ENCODE data around the gene DARS1. TPM values are rescaled to one million over a fixed set of nuclear protein-coding genes. Genes with fewer than 3 reads are reported as not detected.

The DARS1 gene
- total RNA-seq, 1 experiment from 2014 or later: 56.7 TPM

DNA sequence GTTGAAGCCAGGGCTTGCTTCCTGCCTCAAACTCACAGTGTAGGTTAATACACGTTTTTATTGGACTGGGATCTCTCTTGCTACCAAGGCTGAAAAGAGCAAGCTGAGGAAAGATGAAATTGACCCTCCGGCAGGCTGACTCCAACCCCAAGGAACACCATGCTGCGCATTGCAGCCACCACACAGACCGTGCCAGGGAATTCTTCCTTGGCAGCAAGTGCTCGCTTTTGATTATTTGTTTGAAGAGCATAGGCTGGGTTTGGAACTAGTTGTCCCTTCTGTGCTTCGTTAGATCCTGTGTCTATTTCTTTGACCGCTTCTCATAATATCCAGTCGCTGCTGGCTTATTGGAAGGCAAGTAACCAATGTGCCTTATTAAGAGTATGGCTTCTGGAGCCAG lies 34.4 kb upstream of the DARS1 start:
- no peaks in the 10 kb centered on the region for H3K79me2 ChIP-seq (ENCODE audit: low read length)
- H3K9me2 ChIP-seq (replicated peaks; ENCODE audit: low read length): no peaks in the 10 kb centered on the region
- ChIA-PET CTCF (no interaction called here), POLR2A (ENCODE audit: unreplicated experiment) (no interaction called here)
- ATAC-seq (no peak), DNase-seq (no peak)
- intact Hi-C loops (cut with micrococcal nuclease): no loop called here
- H3K4me2 ChIP-seq (ENCODE audit: low read length): no peak overlapping the region
- TF ChIP-seq EZH2phosphoT487 (IDR thresholded peaks at IDR 0.05; ENCODE audit: borderline replicate concordance, low read length): no peak
- TF ChIP-seq, protein P1, sequence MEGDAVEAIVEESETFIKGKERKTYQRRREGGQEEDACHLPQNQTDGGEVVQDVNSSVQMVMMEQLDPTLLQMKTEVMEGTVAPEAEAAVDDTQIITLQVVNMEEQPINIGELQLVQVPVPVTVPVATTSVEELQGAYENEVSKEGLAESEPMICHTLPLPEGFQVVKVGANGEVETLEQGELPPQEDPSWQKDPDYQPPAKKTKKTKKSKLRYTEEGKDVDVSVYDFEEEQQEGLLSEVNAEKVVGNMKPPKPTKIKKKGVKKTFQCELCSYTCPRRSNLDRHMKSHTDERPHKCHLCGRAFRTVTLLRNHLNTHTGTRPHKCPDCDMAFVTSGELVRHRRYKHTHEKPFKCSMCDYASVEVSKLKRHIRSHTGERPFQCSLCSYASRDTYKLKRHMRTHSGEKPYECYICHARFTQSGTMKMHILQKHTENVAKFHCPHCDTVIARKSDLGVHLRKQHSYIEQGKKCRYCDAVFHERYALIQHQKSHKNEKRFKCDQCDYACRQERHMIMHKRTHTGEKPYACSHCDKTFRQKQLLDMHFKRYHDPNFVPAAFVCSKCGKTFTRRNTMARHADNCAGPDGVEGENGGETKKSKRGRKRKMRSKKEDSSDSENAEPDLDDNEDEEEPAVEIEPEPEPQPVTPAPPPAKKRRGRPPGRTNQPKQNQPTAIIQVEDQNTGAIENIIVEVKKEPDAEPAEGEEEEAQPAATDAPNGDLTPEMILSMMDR (conservative IDR thresholded peaks at IDR 0.05; ENCODE audit: low read depth, low read length): no peak
- TF ChIP-seq EZH2 (IDR thresholded peaks at IDR 0.05; ENCODE audit: low read length, unreplicated experiment): no peak
- H2AFZ ChIP-seq (ENCODE audit: low read length): no peak overlapping the region
- H3K36me3 ChIP-seq (ENCODE audit: low read depth, low read length): no peaks in the 10 kb centered on the region
- H3K4me3 ChIP-seq (ENCODE audit: low read length): no peak overlapping the region
- peaks cover 10% of the 10 kb centered on the region for H3K27me3 ChIP-seq (ENCODE audit: low read length)
- no peaks in the 10 kb centered on the region for H3K9me3 ChIP-seq (ENCODE audit: low read length)
- H4K20me1 ChIP-seq (ENCODE audit: low read length): no peaks in the 10 kb centered on the region
- H3K4me1 ChIP-seq (ENCODE audit: insufficient read depth, low read length): no peaks in the 10 kb centered on the region
- no TSS peak for BruUV-seq (replicated peaks)
- H3F3A ChIP-seq (ENCODE audit: low read length, unreplicated experiment): no peaks in the 10 kb centered on the region
- H3K9ac ChIP-seq (ENCODE audit: low read length): no peak overlapping the region
- H3K27ac ChIP-seq (ENCODE audit: low read length): no peak overlapping the region

DNA sequence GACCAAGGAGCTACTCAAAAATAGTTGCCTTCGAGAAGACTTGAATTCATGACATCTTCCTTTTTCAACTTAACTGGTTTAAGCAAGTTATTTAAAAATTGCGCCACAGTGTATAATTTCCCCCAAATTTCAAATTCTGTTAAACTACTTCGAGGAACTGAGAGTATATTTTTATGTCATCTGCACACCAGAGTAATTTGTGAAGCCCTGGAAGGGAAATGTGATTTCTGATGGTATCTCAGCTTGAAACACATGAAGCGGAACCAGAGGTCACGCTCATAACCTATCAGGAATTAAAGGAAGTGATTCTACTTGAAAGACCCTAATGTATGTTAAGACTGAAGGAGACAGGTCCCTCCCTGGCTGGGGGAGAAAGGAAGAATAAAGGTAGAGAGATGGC lies 33.9 kb upstream of the DARS1 start:
- POLR2A ChIA-PET (ENCODE audit: unreplicated experiment): no interaction called here
- CTCF ChIA-PET: no interaction called here
- Histone ChIP-seq H3K4me3 (ENCODE audit: low read length) (no peak overlapping the region), H3K27me3 (ENCODE audit: low read length) (peaks cover 10% of the 10 kb centered on the region), H2AFZ (ENCODE audit: low read length) (no peak overlapping the region), H3K79me2 (ENCODE audit: low read length) (no peaks in the 10 kb centered on the region), H3F3A (ENCODE audit: low read length, unreplicated experiment) (no peaks in the 10 kb centered on the region), H3K4me2 (ENCODE audit: low read length) (no peak overlapping the region), H3K27ac (ENCODE audit: low read length) (no peak overlapping the region), H3K9me2 (replicated peaks; ENCODE audit: low read length) (no peaks in the 10 kb centered on the region), H3K36me3 (ENCODE audit: low read depth, low read length) (no peaks in the 10 kb centered on the region), H3K9ac (ENCODE audit: low read length) (no peak overlapping the region), H3K4me1 (ENCODE audit: insufficient read depth, low read length) (no peaks in the 10 kb centered on the region), H4K20me1 (ENCODE audit: low read length) (no peaks in the 10 kb centered on the region), H3K9me3 (ENCODE audit: low read length) (no peaks in the 10 kb centered on the region)
- TF ChIP-seq, protein P1 (conservative IDR thresholded peaks at IDR 0.05; ENCODE audit: low read depth, low read length): no peak
- TF ChIP-seq EZH2phosphoT487 (IDR thresholded peaks at IDR 0.05; ENCODE audit: borderline replicate concordance, low read length) (no peak), EZH2 (IDR thresholded peaks at IDR 0.05; ENCODE audit: low read length, unreplicated experiment) (no peak)
- no TSS peak for BruUV-seq (replicated peaks)
- no peak for ATAC-seq
- DNase-seq: no peak
- intact Hi-C loops (cut with micrococcal nuclease): no loop called here

DNA sequence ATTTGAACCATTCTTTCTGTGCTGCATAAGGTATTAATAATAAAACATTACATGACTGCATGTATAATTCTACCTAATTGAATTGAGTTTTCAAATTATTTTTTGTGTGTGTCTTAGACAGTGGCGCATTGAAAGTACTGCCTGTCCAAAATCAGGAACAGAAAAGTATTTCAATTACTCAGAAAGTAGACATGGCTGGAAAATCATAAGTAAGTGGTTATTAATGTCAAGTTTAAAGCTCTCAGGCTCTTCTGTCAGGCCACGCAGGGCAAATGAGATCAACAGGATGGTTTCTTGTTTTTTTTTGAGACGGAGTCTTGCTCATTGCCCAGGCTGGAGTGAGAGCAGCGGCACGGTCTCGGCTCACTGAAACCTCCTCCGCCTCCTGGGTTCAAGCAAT lies 32.4 kb upstream of the DARS1 start:
- Histone ChIP-seq H3K27me3 (ENCODE audit: low read length) (peaks cover 10% of the 10 kb centered on the region), H3K4me1 (ENCODE audit: insufficient read depth, low read length) (no peaks in the 10 kb centered on the region), H3K9ac (ENCODE audit: low read length) (no peak overlapping the region), H3K36me3 (ENCODE audit: low read depth, low read length) (no peaks in the 10 kb centered on the region), H3K4me2 (ENCODE audit: low read length) (no peak overlapping the region), H3K9me2 (replicated peaks; ENCODE audit: low read length) (no peaks in the 10 kb centered on the region), H3F3A (ENCODE audit: low read length, unreplicated experiment) (no peaks in the 10 kb centered on the region), H3K79me2 (ENCODE audit: low read length) (no peaks in the 10 kb centered on the region), H2AFZ (ENCODE audit: low read length) (no peak overlapping the region), H3K9me3 (ENCODE audit: low read length) (no peaks in the 10 kb centered on the region), H3K27ac (ENCODE audit: low read length) (no peak overlapping the region), H3K4me3 (ENCODE audit: low read length) (no peak overlapping the region), H4K20me1 (ENCODE audit: low read length) (no peaks in the 10 kb centered on the region)
- ATAC-seq (no peak), DNase-seq (no peak)
- BruUV-seq (replicated peaks): no TSS peak
- TF ChIP-seq, protein P1 (conservative IDR thresholded peaks at IDR 0.05; ENCODE audit: low read depth, low read length): no peak
- no peak for TF ChIP-seq EZH2 (IDR thresholded peaks at IDR 0.05; ENCODE audit: low read length, unreplicated experiment)
- no peak for TF ChIP-seq EZH2phosphoT487 (IDR thresholded peaks at IDR 0.05; ENCODE audit: borderline replicate concordance, low read length)
- intact Hi-C loops (cut with micrococcal nuclease): no loop called here
- CTCF ChIA-PET: no interaction called here
- POLR2A ChIA-PET (ENCODE audit: unreplicated experiment): no interaction called here

All from PC-3 (cell line).